ENCODE measurements around the gene PRR5L.
A peak's percentile ranks its signal among the peaks of the same experiment; 100 is the strongest.

PRR5L gene

DNA sequence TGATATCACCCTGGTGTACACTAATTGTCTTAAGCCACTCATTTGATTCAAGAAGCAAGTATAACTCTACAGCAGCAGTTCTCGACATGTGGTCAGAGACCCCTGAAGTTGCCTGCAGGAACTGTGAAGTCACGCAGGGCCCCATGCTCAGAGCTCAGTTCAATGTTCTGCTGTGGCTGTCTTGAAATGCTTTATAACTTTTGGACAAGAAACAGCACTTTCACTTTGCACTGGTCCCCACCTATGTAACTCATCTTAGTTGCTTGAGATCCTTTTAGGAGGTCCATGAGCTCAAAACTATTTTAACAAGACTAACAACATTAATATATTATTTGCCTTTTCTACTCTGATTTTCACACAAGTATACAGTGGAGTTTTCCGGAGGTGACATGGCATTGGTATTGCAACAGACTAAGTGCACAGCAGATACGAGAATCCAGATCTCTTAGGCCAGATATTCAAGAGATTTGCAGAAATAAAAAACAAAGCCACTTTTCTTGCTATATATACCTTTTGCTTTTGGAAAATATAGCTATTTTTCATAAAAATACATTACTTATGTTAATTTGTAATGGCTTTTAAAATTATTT, 64.8 kb downstream of the PRR5L start:
- DNase-seq = no peak

DNA sequence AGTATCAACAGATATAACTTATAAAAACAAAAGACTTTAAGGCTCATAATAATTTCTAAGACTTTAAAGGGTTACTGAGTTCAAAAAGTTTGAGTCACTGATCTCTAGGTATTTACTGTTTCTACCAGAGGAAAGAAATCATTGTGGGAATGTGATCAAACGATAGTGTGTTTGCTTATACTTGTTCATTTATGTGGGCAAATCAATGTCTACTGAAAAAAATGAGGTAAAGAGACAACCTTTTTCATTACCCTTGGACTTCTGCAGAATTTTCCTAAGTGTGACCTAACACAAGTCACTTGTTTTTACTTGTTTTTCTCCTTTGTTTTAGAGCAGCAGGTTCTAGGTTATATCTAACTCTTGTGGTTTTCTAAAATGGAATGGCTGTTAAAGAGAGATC, 65.4 kb downstream of the PRR5L start:
- no peak for DNase-seq

DNA sequence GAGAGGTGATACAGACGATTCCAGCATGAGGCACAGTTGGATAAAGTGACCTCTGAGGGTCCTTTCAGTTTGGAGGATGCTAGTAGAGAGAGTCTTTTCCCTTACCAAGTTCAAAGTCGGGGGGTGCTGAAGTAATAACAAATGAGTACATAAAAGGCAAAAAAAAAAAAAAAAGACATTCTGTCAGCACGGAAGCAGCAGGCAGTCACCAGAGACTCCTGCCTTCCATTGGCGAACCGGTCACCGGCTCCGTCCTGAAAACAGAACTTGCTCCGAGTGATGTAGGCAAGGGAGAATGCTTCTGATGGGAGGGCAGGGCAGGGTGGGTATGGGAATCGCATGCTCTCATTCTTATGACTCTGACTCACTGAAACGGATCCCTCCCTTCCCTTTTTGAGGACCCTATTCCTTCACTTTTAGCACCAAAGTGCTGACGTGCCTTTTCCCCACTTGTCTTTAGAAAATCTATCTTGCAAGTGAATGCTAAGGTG, 65.9 kb downstream of the PRR5L start:
- DNase-seq = no peak

DNA sequence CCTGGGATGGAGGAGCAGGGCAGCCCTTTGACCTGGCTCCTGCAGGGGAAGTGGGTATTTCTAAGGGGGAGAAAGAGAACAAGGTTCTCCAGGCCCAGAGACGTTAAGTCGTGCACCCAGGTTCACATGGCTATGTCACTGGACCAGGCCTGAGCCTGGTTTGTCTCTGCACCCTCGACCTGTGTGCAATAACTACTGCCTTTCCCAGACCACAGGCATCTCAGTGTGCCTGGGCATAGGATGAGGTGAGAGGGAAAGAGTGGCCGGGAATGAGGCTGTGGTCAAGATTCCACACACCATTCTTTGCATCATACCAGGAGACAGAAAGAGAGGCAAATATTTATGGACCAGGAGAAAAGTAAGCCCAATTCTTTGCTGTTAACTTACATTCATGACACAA, 66.8 kb downstream of the PRR5L start:
- DNase-seq = no peak

DNA sequence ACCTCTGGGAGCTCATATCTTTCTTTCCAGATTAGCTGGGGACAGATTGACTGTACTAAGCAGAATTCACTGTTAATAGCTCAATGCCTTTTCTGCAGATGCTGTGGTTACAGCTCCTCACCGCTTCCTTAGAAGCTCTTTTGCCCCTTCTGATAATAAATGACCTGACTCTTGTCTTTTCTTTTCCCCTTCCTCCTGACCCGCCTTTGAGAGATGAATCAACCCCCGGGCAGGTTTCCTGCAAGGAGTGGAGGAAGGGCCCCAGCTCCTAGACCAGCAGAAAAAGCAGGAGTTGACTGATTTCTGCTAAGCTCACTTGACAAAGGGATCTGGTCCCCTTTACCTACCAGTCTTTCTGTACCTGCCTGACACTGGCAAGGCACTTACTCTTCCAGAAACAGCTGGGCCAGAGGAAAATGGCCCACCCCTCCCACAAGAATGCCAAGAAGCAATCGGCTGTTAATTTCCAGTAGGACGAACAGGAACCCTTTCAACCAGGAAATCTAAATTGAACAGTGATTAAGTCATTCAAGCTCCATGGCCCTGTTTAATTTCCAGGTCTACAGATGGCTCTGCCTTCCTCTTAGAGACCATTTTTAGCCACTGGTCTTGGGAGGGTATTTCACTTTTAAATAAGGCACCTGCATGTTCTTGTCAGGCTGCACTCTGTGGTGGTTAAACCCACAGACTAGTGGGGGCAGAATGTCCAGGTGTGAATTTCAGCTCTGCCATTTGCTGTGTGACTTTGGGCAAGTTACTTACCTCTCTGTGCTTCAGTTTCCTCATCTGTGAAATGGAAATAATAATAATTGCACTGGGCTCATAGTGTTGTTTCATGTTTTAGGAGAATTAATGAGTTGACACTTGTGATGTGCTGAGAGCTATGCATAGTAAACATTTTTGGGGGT, 67.5 kb downstream of the PRR5L start:
- no peak for DNase-seq

DNA sequence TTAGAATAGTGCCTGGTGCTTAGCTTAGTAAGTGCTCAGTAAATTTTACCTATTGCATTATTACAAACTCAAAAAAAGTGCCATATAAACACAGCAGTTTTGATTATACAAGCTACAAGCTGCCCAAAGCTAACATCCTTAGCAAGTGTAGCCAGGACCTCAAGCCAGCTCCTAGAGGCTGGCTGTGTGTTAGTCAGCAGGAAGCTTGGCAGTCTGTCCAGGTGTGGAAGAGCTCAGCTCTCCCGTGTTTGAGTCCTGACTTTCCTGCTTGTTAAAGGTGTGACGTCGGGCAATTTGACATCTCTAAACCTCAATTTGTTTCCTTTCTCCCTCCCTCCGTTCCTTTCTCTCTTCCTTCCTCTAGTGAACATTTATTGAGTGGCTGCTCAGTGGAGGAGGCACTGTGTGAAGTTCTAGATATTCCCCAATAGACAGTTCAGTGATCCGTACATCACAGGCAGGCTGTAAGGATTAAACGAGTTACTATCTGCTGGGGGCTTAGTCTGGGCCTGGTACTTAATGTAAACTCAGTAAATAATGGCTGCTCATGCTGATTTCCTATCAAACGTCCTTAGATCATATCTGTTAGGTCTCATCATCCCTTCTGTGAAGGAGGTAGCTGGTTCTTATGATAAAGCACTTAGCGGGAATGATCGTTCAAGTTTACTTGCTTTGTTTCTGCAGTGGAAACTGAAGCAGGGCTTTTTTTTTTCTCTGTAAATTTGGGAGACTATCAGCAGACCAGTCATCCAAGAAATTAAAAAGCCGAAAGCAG, 68.7 kb downstream of the PRR5L start:
- DNase-seq = no peak

DNA sequence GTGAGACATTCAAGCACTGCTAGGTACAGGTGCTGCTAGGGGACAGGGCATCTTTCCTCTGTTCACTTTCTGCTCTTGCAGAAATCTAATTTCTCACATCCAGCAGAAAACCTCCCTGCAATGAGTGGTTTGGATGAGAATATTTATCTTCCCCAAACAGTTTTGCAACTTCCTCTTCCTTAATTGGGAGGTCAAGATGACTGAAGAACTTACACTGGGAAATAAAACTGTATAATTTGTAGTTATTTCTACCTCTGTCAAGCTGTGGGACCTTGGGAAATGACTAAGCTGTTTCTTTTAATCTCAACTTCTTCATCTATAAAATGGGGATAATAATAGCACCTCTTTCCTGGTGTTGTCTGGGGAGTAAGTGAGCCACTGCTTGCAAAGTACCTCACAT, 69.8 kb downstream of the PRR5L start:
- no peak for DNase-seq

DNA sequence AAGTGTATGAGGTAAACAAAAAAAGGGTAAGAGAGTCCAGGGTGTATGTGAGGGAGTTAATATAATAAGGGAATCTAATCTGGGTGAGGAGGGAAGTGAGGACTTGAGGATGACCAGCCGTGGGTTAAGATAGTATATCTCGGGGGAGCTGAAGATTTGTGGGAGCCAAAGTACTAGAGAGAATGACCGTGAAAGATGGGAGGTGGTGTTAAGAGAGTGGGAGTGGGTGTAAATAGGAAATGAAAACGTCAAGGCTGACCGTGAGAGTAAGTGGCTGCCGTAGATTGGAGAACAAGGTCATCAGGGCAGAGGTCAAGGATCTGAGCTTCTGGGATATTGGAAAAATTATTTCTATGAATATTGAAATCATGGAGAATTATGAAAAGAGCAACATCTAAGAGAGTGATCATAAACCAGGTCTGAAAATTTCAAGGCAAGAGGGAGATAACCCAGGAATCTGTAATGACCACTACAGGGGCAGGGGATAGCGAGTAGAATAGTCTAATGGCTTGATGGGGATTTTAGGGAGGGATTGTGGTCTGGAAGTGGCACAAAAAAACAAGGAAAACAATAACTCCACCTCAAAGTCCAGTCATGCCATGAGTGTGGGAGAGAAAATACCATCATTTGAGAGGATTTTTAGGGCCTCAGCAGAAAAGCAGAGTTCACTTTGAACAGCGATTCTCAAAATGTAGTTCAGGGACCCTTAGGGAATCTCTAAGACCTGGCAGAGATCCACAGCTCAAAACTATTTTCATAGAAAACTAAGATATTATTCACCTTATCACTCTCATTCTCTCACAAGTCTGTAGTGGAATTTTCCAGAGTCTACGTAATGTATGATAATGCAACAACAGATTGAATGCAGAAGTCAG, 72.0 kb downstream of the PRR5L start:
- DNase-seq = no peak

DNA sequence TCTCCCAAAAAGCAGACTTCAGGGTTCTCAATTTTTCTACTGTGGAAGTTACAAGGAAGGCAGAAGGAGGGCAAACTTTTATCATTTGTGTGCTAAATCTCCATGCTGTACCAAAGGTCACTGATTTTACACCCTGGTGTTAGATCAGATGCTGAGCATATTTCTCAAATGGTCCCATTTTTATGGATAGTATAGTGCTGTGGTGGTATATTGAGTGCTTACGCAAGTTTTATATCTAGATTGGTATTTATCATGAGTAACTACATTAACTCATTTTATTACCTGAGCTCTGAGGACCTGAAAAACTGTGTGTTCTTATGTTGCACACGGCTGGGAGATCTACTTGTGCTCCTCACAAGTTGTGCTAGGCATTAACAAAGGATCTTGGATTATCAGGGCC, 75.1 kb downstream of the PRR5L start:
- no peak for DNase-seq

DNA sequence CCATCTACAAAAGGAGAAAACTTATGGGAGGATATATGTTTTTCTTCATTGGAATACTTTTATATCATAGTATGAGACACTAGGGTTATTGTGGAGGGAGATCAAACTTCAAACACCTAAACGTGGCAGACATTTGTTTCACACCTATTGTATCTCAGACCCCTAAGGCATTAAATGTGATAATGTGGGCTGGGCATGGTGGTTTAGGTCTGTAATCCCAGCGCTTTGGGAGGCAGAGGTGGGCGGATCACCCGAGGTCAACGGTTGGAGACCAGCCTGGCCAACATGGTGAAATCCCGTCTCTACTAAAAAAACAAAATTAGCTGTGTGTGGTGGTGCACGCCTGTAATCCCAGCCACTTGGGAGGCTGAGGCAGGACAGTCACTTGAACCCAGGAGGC, 75.5 kb downstream of the PRR5L start:
- no peak for DNase-seq

DNA sequence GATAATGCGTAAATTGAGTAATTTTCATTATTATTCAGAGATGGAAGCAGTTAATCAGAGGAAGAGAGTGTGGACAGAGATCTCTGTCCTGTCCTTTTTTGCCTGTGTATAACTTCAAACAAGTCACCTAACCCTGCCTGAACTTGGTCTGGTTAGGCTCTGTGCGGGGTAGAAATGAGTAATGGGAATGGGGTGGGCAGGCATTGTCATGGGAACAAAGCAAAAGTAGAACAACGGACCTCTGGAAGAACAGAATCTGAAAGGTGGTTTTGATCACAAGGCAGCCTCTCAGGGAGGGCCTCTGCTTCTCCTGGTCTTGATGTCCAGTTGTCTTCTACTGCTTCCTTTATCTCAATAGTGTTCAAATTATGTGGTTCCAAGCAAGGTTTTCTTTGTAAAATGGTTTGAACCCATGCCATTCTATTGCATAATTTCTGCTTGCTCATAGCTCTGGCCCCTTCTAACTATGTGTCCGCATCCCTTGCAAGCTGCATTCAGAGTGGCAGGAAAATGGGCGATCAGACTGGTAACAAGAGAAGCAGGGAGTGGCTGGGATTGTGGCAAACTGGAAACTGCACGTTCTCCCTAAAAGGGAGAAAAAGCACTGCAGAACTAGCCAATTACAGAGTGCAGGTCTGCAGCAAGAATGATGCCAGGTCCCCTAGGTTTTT, 76.1 kb downstream of the PRR5L start:
- no peak for DNase-seq

DNA sequence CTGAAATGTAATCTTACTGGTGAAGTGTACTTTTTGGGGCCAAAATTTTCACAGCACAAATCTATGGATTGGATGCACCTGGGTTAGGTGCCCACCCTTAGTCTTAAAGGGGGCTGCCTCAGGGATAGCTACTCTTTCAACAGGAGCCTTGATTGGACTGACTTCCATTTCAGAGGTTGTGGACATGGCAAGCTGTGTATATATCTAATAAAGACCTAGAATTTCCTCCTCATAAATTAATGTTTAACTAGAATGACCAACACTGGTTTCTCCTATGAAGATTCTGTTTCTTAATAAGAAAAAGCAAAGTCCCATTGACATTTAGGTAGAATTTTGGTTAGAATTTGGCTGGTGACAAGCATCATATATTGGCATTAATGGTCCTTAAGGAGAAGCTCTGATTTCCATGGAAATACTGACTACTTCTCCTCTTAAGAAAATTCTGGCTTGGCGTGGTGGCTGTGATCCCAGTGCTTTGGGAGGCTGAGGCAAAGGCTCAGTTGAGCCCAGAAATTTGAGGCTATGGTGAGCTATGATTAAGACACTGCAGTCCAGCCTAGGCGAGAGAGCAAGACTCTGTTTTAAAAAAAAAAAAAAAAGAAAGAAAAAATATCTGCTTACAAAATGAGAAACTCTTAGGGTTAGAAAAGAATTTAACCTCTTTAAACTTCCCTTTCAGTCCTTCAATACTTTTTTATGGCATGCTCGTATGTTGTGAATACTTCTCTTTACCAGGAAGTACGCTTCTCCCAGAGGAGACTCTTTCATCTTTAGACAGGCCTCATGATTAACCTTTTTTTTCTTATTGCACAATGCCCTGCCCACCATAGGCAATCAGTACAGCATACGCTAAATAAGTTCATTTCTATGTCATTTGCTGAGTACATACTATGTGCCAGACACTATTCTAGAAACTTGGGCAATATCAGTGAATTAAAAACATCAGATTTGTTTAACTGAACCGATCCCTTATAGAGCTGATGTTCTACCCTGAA, 77.2 kb downstream of the PRR5L start:
- DNase-seq = no peak

DNA sequence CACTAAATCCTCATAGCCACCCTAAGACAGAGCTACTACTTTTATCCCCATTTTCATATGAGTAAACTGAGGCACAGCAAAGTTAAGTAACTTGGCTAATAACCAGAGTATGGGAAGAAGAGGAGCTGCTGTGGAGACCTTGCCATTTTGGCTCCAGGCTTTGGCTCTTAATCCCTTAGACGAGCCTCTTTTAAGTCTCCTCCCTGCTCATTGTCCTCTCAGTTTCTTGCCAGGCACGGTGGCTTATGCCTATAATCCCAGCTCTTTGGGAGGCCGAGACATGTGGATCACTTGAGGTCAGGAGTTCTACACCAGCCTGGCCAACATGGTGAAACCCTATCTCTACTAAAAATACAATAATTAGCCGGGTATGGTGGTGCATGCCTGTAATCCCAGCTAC, 78.6 kb downstream of the PRR5L start:
- no peak for DNase-seq

DNA sequence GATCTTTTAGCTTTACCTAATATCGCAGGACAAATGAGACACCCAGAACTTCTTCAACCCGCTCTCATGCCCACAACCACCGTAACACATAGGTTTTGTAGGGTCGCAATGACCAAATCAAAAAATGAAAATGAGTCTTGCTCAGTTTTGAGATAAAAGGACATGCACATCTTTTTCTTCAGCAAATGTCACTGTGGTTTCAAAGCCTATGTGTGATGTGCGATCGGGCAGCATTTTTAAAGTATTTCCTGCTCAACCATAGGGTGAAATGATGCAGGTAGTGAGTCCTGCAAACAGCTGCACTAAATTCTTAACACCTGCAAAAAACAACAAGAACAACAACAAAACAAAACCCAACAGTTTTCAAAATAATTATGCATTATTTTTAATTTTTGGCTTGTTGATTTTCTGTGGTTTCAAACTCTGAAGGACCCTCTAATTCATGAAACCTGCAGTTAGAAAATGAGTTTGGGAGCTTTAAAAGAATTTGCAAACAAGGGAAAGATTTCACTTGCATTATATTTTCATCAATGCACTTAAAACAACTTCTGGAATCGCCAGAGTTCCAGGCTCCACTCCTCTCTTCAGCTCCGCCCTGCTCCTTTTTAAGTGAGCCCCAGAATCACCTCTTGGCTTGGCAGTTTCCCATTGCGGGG, 79.4 kb downstream of the PRR5L start:
- DNase-seq = peak in 1 of 5 donors; percentile 45

DNA sequence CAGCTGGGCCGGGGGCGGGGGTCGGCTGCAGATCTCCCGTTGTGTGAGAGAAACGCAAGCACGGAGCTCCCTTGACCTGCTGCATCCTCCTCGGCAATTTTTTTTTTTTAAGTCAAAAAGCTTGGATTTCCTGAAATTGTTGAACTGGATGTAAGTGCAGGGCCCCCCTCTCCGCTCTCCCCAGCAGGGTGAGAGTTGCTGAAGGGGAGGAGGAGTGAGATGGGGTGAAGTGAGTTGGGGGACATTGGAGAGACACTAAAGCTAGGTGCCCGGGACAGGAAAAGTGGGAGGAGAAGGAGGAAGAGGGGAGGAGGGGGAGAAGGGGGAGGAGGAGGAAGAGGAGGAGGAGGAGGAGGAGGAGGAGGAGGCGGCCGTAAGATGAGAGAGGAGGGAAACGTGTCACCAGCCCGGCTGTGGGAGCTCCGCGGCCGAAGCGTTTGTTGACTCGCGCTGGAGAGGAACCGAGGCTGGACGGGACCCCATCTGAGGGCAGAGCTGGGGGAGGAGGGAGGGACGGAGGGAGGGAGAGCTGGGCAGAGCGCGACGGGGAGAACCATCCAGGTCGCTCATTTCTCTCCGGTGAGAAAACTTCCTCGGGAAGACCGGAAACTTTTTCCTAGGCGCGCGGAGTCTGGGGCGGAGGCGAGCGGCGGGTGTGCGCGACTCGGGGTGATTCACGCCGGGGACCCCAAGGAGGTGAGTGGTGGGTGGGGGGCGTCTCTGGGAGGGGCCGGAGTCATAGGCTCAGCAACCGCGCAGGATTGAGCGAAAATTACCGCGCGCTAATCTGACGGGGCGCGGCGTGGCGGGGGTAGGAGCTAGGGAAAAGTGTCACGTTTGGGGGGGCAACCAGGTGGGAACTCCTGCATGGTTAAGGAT, 80.2 kb downstream of the PRR5L start:
- DNase-seq = no peak

DNA sequence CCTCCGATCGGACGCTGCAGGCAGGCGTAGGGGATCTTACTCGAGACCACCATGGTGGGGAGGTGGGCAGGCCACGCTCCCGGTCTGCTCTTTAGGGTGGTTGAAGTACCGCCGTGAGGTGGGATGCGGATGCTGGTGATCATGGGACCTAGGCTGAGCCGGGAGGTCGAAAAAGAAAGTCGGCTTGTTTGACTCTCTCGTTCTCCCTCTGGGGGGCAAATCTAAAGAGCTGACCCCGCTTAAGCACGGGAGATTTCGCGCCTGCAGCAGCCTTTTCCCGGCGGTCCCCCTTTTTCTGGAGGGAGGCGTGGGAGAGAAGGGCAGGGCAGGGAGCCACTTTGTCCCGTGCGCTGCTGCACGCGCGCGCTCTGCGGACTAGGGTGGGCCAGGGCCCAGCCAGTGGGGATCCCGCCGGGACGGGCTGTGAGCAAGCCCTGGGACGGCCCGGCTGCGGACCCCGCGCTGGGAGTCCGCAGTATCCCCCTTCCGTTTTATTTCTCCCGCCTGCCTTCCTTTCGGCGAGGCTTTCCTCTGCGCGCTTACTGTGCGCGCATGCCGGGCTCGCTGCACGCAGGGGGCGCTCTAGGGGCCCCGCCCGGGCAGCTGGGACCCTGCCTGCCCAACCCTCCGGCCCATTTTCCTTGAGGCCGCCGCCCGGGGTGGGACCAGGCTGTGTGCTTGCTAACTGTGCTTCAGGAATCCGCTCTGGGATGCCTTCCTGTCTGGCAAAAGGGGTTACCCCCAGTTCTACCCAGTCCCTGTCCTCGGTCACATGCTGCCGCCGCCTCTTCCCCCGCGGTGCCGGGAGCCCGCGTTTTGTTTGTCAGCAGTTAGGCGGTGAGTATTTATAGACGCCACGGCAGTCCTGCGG, 81.0 kb downstream of the PRR5L start:
- peak; percentile 27 to 86 (median 34) for DNase-seq

DNA sequence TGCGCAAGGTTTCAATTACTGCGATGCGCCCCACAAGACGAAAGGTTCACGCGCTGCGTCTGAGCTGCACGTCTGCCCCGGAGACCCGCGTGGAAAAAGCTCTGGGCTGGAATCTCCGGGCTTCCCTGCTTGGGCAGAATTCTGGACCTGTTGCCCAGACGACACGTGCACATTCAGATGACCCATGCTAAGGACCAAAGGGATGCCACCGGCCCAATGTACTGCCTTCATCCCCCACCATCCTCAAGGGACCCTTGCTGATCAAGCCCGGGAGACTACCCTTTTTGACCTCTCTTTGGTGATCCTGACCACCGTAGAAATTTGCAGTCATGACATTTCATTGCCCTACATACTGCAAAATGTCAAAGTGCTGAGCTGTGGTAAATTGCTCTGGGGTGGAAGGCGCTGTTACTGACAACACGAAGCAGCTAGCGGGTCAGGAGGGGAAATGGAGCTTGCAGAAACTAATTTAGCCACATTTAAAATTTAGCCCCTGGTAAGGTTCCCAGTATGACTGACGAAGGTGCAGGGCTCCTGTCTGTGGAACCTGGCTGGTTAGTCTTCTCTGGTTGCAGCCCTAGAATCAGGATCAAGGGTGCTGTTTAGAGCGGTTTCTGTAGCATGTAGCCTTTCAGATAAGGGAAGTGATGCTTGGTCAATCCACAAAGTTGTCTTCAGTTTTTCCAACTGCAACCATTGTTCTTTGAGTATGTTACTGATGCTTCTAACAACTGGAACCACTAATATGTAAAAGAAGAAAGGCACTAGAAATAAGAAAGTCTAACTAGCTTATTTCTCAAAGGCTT, 81.9 kb downstream of the PRR5L start:
- peak in 1 of 5 donors; percentile 35 for DNase-seq

All from T-helper 1 cell (primary cell).